ENCODE measurements around the gene NUCKS1.

Gene NUCKS1

GRCh38 chr1:205666372-205667166 is 83.4 kb downstream of the NUCKS1 start:
- no peak for DNase-seq

GRCh38 chr1:205665201-205666045 is 84.6 kb downstream of the NUCKS1 start:
- peak in 1 of 2 experiments; percentile 41 for DNase-seq

- no peak for DNase-seq
Measured at GRCh38 chr1:205664399-205665017, 85.5 kb downstream of the NUCKS1 start.

GRCh38 chr1:205663286-205663936 is 86.6 kb downstream of the NUCKS1 start:
- no peak for DNase-seq

Data from NCI-H187 (cell line).